ENCODE measurements around the gene TYW1B.
"Not testable (repeated sequence)": the region's sequence is repeated elsewhere in the genome, so short reads cannot be mapped to it uniquely, and the experiment has no call there.

TYW1B gene

GRCh38 chr7:72690177-72690576, 137.8 kb downstream of the TYW1B start:
- DNase-seq: not testable (repeated sequence)

GRCh38 chr7:72689344-72689743, 138.7 kb downstream of the TYW1B start:
- DNase-seq: not testable (repeated sequence)

GRCh38 chr7:72681211-72681610, 146.8 kb downstream of the TYW1B start:
- not testable (repeated sequence) for DNase-seq

- DNase-seq: not testable (repeated sequence)
Observed at GRCh38 chr7:72676880-72677279, 151.1 kb downstream of the TYW1B start.

GRCh38 chr7:72676086-72676690, 151.8 kb downstream of the TYW1B start:
- DNase-seq: not testable (repeated sequence)

GRCh38 chr7:72675686-72676085, 152.3 kb downstream of the TYW1B start:
- not testable (repeated sequence) for DNase-seq

GRCh38 chr7:72674394-72674793, 153.6 kb downstream of the TYW1B start:
- no peak for DNase-seq

- not testable (repeated sequence) for DNase-seq
Observed at GRCh38 chr7:72670850-72671249, 157.2 kb downstream of the TYW1B start.

GRCh38 chr7:72668435-72668834, 159.6 kb downstream of the TYW1B start:
- DNase-seq: not testable (repeated sequence)

GRCh38 chr7:72667049-72667448, 161.0 kb downstream of the TYW1B start:
- not testable (repeated sequence) for DNase-seq

- not testable (repeated sequence) for DNase-seq
Observed at GRCh38 chr7:72648574-72648973, 179.4 kb downstream of the TYW1B start.

GRCh38 chr7:72643708-72644107, 184.3 kb downstream of the TYW1B start:
- not testable (repeated sequence) for DNase-seq

GRCh38 chr7:72641485-72642248, 186.3 kb downstream of the TYW1B start:
- not testable (repeated sequence) for DNase-seq

- DNase-seq: not testable (repeated sequence)
Observed at GRCh38 chr7:72640740-72641139, 187.3 kb downstream of the TYW1B start.

GRCh38 chr7:72635273-72635908, 192.6 kb downstream of the TYW1B start:
- not testable (repeated sequence) for DNase-seq

- not testable (repeated sequence) for DNase-seq
Observed at GRCh38 chr7:72632765-72633292, 195.2 kb downstream of the TYW1B start.

GRCh38 chr7:72628375-72628774, 199.6 kb downstream of the TYW1B start:
- not testable (repeated sequence) for DNase-seq

GRCh38 chr7:72626428-72627011, 201.5 kb downstream of the TYW1B start:
- not testable (repeated sequence) for DNase-seq

- DNase-seq: not testable (repeated sequence)
Observed at GRCh38 chr7:72625721-72626423, 202.1 kb downstream of the TYW1B start.

GRCh38 chr7:72622532-72622931, 205.5 kb downstream of the TYW1B start:
- DNase-seq: no peak

- not testable (repeated sequence) for DNase-seq
Observed at GRCh38 chr7:72621761-72622187, 206.2 kb downstream of the TYW1B start.

- DNase-seq: not testable (repeated sequence)
Observed at GRCh38 chr7:72620923-72621322, 207.1 kb downstream of the TYW1B start.
